WTC11 (cell line): ENCODE results near the gene MED22. TPM values are rescaled to one million over a fixed set of nuclear protein-coding genes. Genes with fewer than 3 reads are reported as not detected.
A peak's percentile ranks its signal among the peaks of the same experiment; 100 is the strongest.

Experiments
- ATAC-seq: fragments of 200-7000 bp; cut with Tn5 transposase; 2 replicates; pipeline ENCODE4 v1.10.0; 2021; ENCODE audit warnings: mild to moderate bottlenecking, moderate library complexity
- CTCF ChIA-PET: fragments of 300-600 bp; sonication (Branson Sonifier 250); formaldehyde crosslinking; loops from one replicate; lab custom pipeline; 2021; ENCODE audit warnings: antibody characterized with exemption; lab: Charles Lee
- POLR2A ChIA-PET: fragments of 350-600 bp; sonication (Branson Sonifier 250); formaldehyde crosslinking; loops from one replicate; lab custom pipeline; 2021; ENCODE audit warnings: antibody characterized with exemption; lab: Charles Lee
- DNase-seq: peaks from one replicate; pipeline ENCODE4 v3.0.0; 2021; ENCODE audit warnings: low spot score
- H3K27ac Mint-ChIP-seq: 2 replicates; pipeline ENCODE4 v1.8.0; 2021; ENCODE audit warnings: mixed read lengths
- H3K27me3 Mint-ChIP-seq: 2 replicates; pipeline ENCODE4 v1.8.0; 2021; ENCODE audit warnings: low read depth, mild to moderate bottlenecking, moderate library complexity, mixed read lengths
- H3K36me3 Mint-ChIP-seq: 2 replicates; pipeline ENCODE4 v1.8.0; 2021; ENCODE audit warnings: mixed read lengths
- H3K4me1 Mint-ChIP-seq: 2 replicates; pipeline ENCODE4 v1.8.0; 2022; ENCODE audit warnings: mixed read lengths
- H3K4me3 Mint-ChIP-seq: 2 replicates; pipeline ENCODE4 v1.8.0; 2021; ENCODE audit warnings: mild to moderate bottlenecking, moderate library complexity, mixed read lengths
- H3K9me3 Mint-ChIP-seq: 2 replicates; pipeline ENCODE4 v1.8.0; 2021; ENCODE audit warnings: mixed read lengths
- CBFB ChIP-seq: sonication (generic); formaldehyde crosslinking; IDR thresholded peaks from 2 replicates; pipeline ENCODE4 v1.8.1; 2022; ENCODE audit warnings: mild to moderate bottlenecking, low read depth, missing genetic modification reagents
- CREM ChIP-seq: sonication (generic); formaldehyde crosslinking; IDR thresholded peaks from 2 replicates; pipeline ENCODE4 v1.8.1; 2022; ENCODE audit warnings: mild to moderate bottlenecking, missing genetic modification reagents, moderate library complexity
- FOXK1 ChIP-seq: sonication (generic); formaldehyde crosslinking; IDR thresholded peaks from 2 replicates; pipeline ENCODE4 v1.8.0; 2022; ENCODE audit warnings: mild to moderate bottlenecking, moderate library complexity, missing genetic modification reagents
- HMGA2 ChIP-seq: fragments of 250-450 bp; sonication (Bioruptor Pico); IDR thresholded peaks from 2 replicates; pipeline ENCODE4 v1.4.0; 2021; ENCODE audit warnings: mild to moderate bottlenecking, moderate library complexity
- NFYB ChIP-seq: sonication (generic); formaldehyde crosslinking; conservative IDR thresholded peaks from 2 replicates; pipeline ENCODE4 v1.8.0; 2022; ENCODE audit warnings: low read depth, missing genetic modification reagents
- NR1H2 ChIP-seq: sonication (generic); formaldehyde crosslinking; IDR thresholded peaks from 2 replicates; pipeline ENCODE4 v1.9.0; 2021; ENCODE audit warnings: mild to moderate bottlenecking, moderate library complexity, missing genetic modification reagents
- SP1 ChIP-seq: sonication (generic); formaldehyde crosslinking; conservative IDR thresholded peaks from 2 replicates; pipeline ENCODE4 v1.8.1; 2022; ENCODE audit warnings: missing genetic modification reagents
- TEAD1 ChIP-seq: sonication (generic); formaldehyde crosslinking; IDR thresholded peaks from 2 replicates; pipeline ENCODE4 v1.8.0; 2022; ENCODE audit warnings: mild to moderate bottlenecking, missing genetic modification reagents
- ZNF263 ChIP-seq: sonication (generic); formaldehyde crosslinking; IDR thresholded peaks from 2 replicates; pipeline ENCODE4 v1.8.1; 2022; ENCODE audit warnings: low read depth, mild to moderate bottlenecking, moderate library complexity, missing genetic modification reagents
- ZNF396 ChIP-seq: fragments of 250-450 bp; sonication (Bioruptor Pico); IDR thresholded peaks from 2 replicates; pipeline ENCODE4 v1.8.0; 2021; ENCODE audit warnings: mild to moderate bottlenecking, moderate library complexity, borderline replicate concordance
- total RNA-seq: library from RNA; stranded (reverse); gene quantifications from 3 replicates; pipeline ENCODE4 v1.2.3, GENCODE V29; 2021
- TF ChIP-seq, protein P1 (sequence below): fragments of 200-600 bp; IDR thresholded peaks from 2 replicates; pipeline ENCODE4 v1.8.0; 2022; ENCODE audit warnings: antibody characterized with exemption
- TF ChIP-seq, protein P2 (sequence below): sonication (generic); formaldehyde crosslinking; IDR thresholded peaks from 2 replicates; pipeline ENCODE4 v1.8.1; 2023; ENCODE audit warnings: mild to moderate bottlenecking, missing genetic modification reagents, moderate library complexity
- TF ChIP-seq, protein P3 (sequence below): sonication (generic); formaldehyde crosslinking; IDR thresholded peaks from 2 replicates; pipeline ENCODE4 v1.8.1; 2022; ENCODE audit warnings: missing genetic modification reagents, borderline replicate concordance
- TF ChIP-seq, protein P4 (sequence below): fragments of 250-450 bp; sonication (Bioruptor Pico); IDR thresholded peaks from 2 replicates; pipeline ENCODE4 v1.9.0; 2021; ENCODE audit warnings: mild to moderate bottlenecking
- TF ChIP-seq, protein P5 (sequence below): sonication (generic); formaldehyde crosslinking; IDR thresholded peaks from 2 replicates; pipeline ENCODE4 v1.8.0; 2023; ENCODE audit warnings: missing genetic modification reagents, mild to moderate bottlenecking, borderline replicate concordance
- TF ChIP-seq, protein P6 (sequence below): sonication (generic); formaldehyde crosslinking; IDR thresholded peaks from 2 replicates; pipeline ENCODE4 v1.8.1; 2023; ENCODE audit warnings: mild to moderate bottlenecking, missing genetic modification reagents, moderate library complexity
- TF ChIP-seq, protein P7 (sequence below): fragments of 250-450 bp; sonication (Bioruptor Pico); IDR thresholded peaks from 2 replicates; pipeline ENCODE4 v1.9.0; 2021; ENCODE audit warnings: moderate library complexity, mild to moderate bottlenecking, inconsistent platforms, borderline replicate concordance
- TF ChIP-seq, protein P8 (sequence below): sonication (generic); formaldehyde crosslinking; IDR thresholded peaks from 2 replicates; pipeline ENCODE4 v1.8.0; 2022; ENCODE audit warnings: mild to moderate bottlenecking, missing genetic modification reagents
- TF ChIP-seq, protein P9 (sequence below): sonication (generic); formaldehyde crosslinking; IDR thresholded peaks from 2 replicates; pipeline ENCODE4 v1.8.0; 2022; ENCODE audit warnings: mild to moderate bottlenecking, missing genetic modification reagents

The MED22 gene
- total RNA-seq, 1 experiment from 2014 or later: 59.5 TPM

DNA sequence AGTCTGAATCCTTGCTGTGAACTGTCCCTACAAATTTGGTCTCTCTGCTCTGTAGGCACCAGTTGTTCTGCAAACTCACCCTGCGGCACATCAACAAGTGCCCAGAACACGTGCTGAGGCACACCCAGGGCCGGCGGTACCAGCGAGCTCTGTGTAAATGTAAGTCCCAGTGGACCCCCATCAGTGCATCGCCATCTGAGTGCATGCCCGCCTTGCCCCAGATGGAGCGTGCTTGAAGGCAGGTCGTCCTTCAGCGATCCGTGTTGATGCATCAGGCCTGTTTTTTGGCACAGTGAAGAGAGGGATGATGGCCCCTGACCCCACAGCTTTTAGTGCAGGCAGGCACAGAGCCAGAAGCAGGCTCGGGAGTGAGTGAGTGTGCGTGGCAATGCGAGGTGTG, 9.7 kb upstream of the MED22 start:
- ATAC-seq (no peak), DNase-seq (no peak)
- Mint-ChIP-seq H3K27me3 (no peaks in the 10 kb centered on the region), H3K4me3 (peak overlapping the region; percentile 77), H3K4me1 (peaks cover 17% of the 10 kb centered on the region), H3K9me3 (no peaks in the 10 kb centered on the region), H3K36me3 (peaks cover 30% of the 10 kb centered on the region)
- POLR2A ChIA-PET: interaction anchor here (0.8 to 1.7 kb wide), 3 partner anchors 10 to 16 kb away, joined by 3 to 7 read pairs (median 4); partner anchors contain the start of genes MED22 and RPL7A
- no peak for TF ChIP-seq ZNF396 (CRISPR knock-in tag)
- TF ChIP-seq CREM (CRISPR knock-in tag): no peak
- TF ChIP-seq, protein P1, sequence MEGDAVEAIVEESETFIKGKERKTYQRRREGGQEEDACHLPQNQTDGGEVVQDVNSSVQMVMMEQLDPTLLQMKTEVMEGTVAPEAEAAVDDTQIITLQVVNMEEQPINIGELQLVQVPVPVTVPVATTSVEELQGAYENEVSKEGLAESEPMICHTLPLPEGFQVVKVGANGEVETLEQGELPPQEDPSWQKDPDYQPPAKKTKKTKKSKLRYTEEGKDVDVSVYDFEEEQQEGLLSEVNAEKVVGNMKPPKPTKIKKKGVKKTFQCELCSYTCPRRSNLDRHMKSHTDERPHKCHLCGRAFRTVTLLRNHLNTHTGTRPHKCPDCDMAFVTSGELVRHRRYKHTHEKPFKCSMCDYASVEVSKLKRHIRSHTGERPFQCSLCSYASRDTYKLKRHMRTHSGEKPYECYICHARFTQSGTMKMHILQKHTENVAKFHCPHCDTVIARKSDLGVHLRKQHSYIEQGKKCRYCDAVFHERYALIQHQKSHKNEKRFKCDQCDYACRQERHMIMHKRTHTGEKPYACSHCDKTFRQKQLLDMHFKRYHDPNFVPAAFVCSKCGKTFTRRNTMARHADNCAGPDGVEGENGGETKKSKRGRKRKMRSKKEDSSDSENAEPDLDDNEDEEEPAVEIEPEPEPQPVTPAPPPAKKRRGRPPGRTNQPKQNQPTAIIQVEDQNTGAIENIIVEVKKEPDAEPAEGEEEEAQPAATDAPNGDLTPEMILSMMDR: no peak
- TF ChIP-seq NR1H2 (CRISPR knock-in tag): no peak
- TF ChIP-seq ZNF263: no peak
- no peak for TF ChIP-seq HMGA2
- TF ChIP-seq, protein P2, sequence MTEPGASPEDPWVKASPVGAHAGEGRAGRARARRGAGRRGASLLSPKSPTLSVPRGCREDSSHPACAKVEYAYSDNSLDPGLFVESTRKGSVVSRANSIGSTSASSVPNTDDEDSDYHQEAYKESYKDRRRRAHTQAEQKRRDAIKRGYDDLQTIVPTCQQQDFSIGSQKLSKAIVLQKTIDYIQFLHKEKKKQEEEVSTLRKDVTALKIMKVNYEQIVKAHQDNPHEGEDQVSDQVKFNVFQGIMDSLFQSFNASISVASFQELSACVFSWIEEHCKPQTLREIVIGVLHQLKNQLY: no peak
- TF ChIP-seq, all 79 proteins: peak for 0
- H3K27ac Mint-ChIP-seq: peak overlapping the region; percentile 78; the same call in 1 of the 2 replicates
- CTCF ChIA-PET: interaction anchor here (1.3 to 7.9 kb wide), 7 partner anchors 10 to 169 kb away, joined by 4 to 74 read pairs (median 6); partner anchors contain the start of genes MED22, RPL7A and SLC2A6

DNA sequence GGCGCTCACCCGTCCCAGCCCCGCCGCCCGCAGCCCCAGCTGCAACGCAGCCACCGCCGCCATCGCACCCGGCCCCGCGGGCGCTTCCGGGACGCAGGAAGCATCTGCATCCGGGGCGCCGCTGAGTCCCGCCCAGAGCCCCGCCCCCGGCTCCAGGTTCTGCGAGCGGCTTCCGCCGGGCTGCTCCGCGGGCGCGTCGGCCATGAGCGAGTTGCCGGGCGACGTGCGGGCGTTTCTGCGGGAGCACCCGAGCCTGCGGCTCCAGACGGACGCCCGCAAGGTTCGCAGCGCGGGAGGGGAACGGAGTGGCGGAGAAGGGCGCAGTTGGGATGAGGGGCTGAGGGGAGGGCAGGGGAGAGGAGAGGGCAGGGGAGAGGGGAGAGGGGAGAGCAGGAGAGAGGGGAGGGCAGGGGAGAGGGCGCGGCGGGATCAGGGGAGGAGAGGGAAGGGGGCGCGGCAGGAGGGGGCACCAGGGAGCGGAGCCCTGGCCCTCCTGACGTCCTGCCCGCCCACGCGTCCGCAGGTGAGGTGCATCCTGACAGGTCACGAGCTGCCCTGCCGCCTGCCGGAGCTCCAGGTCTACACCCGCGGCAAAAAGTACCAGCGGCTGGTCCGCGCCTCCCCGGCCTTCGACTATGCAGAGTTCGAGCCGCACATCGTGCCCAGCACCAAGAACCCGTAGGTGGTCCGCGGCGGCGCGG, 8.6 kb upstream of the MED22 start, which contains the start of the genes SURF1 and SURF2:
Gene SURF1 (minus strand): TSS at position 97 of the 701 bp plus-strand sequence. CDS start 34 bp downstream, at position 63.
Gene SURF2 (plus strand): TSS at position 160 of the 701 bp plus-strand sequence. CDS start 43 bp downstream, at position 203.
- Mint-ChIP-seq H3K9me3 (no peaks in the 10 kb centered on the region), H3K27ac (no peak within 1 kb of the TSS; the same call in 1 of the 2 replicates), H3K4me3 (peak within 1 kb of the TSS; percentile 90), H3K36me3 (peaks cover 32% of the 10 kb centered on the region), H3K27me3 (no peaks in the 10 kb centered on the region), H3K4me1 (peaks cover 17% of the 10 kb centered on the region)
- ChIA-PET CTCF (interaction anchor here (0.6 to 7.9 kb wide), 12 partner anchors 9 to 212 kb away, joined by 3 to 74 read pairs (median 6); partner anchors contain the start of genes CACFD1, MED22, RPL7A and SLC2A6), POLR2A (interaction anchor here (0.8 to 1.7 kb wide), 4 partner anchors 9 to 74 kb away, joined by 3 to 7 read pairs (median 4); partner anchors contain the start of genes MED22 and RPL7A)
- peak; percentile 38 for ATAC-seq
- DNase-seq: peak; percentile 89
- TF ChIP-seq, protein P3, sequence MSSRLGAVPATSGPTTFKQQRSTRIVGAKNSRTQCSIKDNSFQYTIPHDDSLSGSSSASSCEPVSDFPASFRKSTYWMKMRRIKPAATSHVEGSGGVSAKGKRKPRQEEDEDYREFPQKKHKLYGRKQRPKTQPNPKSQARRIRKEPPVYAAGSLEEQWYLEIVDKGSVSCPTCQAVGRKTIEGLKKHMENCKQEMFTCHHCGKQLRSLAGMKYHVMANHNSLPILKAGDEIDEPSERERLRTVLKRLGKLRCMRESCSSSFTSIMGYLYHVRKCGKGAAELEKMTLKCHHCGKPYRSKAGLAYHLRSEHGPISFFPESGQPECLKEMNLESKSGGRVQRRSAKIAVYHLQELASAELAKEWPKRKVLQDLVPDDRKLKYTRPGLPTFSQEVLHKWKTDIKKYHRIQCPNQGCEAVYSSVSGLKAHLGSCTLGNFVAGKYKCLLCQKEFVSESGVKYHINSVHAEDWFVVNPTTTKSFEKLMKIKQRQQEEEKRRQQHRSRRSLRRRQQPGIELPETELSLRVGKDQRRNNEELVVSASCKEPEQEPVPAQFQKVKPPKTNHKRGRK (CRISPR knock-in tag): no peak
- TF ChIP-seq TEAD1 (CRISPR knock-in tag) (peak; percentile 35; the same call in 1 of the 2 replicates), FOXK1 (CRISPR knock-in tag) (peak; percentile 68), SP1 (CRISPR knock-in tag) (peak; percentile 86), NFYB (CRISPR knock-in tag) (no peak), CBFB (CRISPR knock-in tag) (0 out of 2 replicates have a peak, but pooled peaks have one; percentile 51), CREM (CRISPR knock-in tag) (peak; percentile 18; the same call in 1 of the 2 replicates)
- TF ChIP-seq, protein P4, sequence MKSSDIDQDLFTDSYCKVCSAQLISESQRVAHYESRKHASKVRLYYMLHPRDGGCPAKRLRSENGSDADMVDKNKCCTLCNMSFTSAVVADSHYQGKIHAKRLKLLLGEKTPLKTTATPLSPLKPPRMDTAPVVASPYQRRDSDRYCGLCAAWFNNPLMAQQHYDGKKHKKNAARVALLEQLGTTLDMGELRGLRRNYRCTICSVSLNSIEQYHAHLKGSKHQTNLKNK: no peak
- TF ChIP-seq, protein P5, sequence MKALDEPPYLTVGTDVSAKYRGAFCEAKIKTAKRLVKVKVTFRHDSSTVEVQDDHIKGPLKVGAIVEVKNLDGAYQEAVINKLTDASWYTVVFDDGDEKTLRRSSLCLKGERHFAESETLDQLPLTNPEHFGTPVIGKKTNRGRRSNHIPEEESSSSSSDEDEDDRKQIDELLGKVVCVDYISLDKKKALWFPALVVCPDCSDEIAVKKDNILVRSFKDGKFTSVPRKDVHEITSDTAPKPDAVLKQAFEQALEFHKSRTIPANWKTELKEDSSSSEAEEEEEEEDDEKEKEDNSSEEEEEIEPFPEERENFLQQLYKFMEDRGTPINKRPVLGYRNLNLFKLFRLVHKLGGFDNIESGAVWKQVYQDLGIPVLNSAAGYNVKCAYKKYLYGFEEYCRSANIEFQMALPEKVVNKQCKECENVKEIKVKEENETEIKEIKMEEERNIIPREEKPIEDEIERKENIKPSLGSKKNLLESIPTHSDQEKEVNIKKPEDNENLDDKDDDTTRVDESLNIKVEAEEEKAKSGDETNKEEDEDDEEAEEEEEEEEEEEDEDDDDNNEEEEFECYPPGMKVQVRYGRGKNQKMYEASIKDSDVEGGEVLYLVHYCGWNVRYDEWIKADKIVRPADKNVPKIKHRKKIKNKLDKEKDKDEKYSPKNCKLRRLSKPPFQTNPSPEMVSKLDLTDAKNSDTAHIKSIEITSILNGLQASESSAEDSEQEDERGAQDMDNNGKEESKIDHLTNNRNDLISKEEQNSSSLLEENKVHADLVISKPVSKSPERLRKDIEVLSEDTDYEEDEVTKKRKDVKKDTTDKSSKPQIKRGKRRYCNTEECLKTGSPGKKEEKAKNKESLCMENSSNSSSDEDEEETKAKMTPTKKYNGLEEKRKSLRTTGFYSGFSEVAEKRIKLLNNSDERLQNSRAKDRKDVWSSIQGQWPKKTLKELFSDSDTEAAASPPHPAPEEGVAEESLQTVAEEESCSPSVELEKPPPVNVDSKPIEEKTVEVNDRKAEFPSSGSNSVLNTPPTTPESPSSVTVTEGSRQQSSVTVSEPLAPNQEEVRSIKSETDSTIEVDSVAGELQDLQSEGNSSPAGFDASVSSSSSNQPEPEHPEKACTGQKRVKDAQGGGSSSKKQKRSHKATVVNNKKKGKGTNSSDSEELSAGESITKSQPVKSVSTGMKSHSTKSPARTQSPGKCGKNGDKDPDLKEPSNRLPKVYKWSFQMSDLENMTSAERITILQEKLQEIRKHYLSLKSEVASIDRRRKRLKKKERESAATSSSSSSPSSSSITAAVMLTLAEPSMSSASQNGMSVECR (CRISPR knock-in tag): peak; percentile 29; the same call in 1 of the 2 replicates
- TF ChIP-seq, protein P6, sequence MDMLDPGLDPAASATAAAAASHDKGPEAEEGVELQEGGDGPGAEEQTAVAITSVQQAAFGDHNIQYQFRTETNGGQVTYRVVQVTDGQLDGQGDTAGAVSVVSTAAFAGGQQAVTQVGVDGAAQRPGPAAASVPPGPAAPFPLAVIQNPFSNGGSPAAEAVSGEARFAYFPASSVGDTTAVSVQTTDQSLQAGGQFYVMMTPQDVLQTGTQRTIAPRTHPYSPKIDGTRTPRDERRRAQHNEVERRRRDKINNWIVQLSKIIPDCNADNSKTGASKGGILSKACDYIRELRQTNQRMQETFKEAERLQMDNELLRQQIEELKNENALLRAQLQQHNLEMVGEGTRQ (CRISPR knock-in tag): 0 out of 2 replicates have a peak, but pooled peaks have one; percentile 9
- TF ChIP-seq, protein P7, sequence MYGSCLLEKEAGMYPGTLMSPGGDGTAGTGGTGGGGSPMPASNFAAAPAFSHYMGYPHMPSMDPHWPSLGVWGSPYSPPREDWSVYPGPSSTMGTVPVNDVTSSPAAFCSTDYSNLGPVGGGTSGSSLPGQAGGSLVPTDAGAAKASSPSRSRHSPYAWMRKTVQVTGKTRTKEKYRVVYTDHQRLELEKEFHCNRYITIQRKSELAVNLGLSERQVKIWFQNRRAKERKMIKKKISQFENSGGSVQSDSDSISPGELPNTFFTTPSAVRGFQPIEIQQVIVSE (CRISPR knock-in tag): no peak
- TF ChIP-seq, protein P8, sequence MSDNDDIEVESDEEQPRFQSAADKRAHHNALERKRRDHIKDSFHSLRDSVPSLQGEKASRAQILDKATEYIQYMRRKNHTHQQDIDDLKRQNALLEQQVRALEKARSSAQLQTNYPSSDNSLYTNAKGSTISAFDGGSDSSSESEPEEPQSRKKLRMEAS (CRISPR knock-in tag): peak; percentile 66; the same call in 1 of the 2 replicates
- TF ChIP-seq, protein P9, sequence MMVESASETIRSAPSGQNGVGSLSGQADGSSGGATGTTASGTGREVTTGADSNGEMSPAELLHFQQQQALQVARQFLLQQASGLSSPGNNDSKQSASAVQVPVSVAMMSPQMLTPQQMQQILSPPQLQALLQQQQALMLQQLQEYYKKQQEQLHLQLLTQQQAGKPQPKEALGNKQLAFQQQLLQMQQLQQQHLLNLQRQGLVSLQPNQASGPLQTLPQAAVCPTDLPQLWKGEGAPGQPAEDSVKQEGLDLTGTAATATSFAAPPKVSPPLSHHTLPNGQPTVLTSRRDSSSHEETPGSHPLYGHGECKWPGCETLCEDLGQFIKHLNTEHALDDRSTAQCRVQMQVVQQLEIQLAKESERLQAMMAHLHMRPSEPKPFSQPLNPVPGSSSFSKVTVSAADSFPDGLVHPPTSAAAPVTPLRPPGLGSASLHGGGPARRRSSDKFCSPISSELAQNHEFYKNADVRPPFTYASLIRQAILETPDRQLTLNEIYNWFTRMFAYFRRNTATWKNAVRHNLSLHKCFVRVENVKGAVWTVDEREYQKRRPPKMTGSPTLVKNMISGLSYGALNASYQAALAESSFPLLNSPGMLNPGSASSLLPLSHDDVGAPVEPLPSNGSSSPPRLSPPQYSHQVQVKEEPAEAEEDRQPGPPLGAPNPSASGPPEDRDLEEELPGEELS (CRISPR knock-in tag): 0 out of 2 replicates have a peak, but pooled peaks have one; percentile 33
